ENCODE measurements around the gene GON7.
"Not testable (repeated sequence)": the region's sequence is repeated elsewhere in the genome, so short reads cannot be mapped to it uniquely, and the experiment has no call there.

The GON7 gene

GRCh38 chr14:93163564-93163963, 43.3 kb downstream of the GON7 start:
- Histone ChIP-seq H3K4me1 (ENCODE audit: insufficient read depth, low read length) (no peaks in the 10 kb centered on the region), H3K4me3 (ENCODE audit: low read depth in 1 of 2, low read length in 2 of 2) (no peak overlapping the region), H3K36me3 (ENCODE audit: insufficient read depth, low read length) (no peaks in the 10 kb centered on the region), H4K20me1 (ENCODE audit: insufficient read depth, low read length) (no peaks in the 10 kb centered on the region), H3K27me3 (ENCODE audit: insufficient read depth, low read length, poor library complexity) (no peaks in the 10 kb centered on the region), H3K79me2 (ENCODE audit: insufficient read depth, low read length) (no peaks in the 10 kb centered on the region), H3K4me2 (ENCODE audit: insufficient read depth, low read length) (no peak overlapping the region), H3K9ac (ENCODE audit: low read depth, low read length) (no peak overlapping the region), H3K27ac (ENCODE audit: low read length) (no peak overlapping the region), H3K9me3 (ENCODE audit: insufficient read depth, low read length, severe bottlenecking) (no peaks in the 10 kb centered on the region), H2AFZ (ENCODE audit: low read depth, low read length) (no peak overlapping the region)
- peak; percentile 22 for TF ChIP-seq CTCF (IDR thresholded peaks at IDR 0.05; ENCODE audit: borderline replicate concordance, extremely low read depth, low read length, poor library complexity, severe bottlenecking)
- no peak for TF ChIP-seq EZH2 (IDR thresholded peaks at IDR 0.05; ENCODE audit: borderline replicate concordance, low read depth, low read length, severe bottlenecking)
- ATAC-seq (ENCODE audit: insufficient read depth, low read depth) (no peak), DNase-seq (no peak)

GRCh38 chr14:93161411-93161940, 45.4 kb downstream of the GON7 start:
- Histone ChIP-seq H3K4me2 (ENCODE audit: insufficient read depth, low read length) (no peak overlapping the region), H3K36me3 (ENCODE audit: insufficient read depth, low read length) (no peaks in the 10 kb centered on the region), H3K4me3 (ENCODE audit: low read depth in 1 of 2, low read length in 2 of 2) (no peak overlapping the region), H3K4me1 (ENCODE audit: insufficient read depth, low read length) (no peaks in the 10 kb centered on the region), H3K79me2 (ENCODE audit: insufficient read depth, low read length) (no peaks in the 10 kb centered on the region), H3K27ac (ENCODE audit: low read length) (no peak overlapping the region), H3K27me3 (ENCODE audit: insufficient read depth, low read length, poor library complexity) (no peaks in the 10 kb centered on the region), H4K20me1 (ENCODE audit: insufficient read depth, low read length) (no peaks in the 10 kb centered on the region), H3K9ac (ENCODE audit: low read depth, low read length) (no peak overlapping the region), H3K9me3 (ENCODE audit: insufficient read depth, low read length, severe bottlenecking) (no peaks in the 10 kb centered on the region), H2AFZ (ENCODE audit: low read depth, low read length) (peak overlapping the region; percentile 45; the same call in 1 of the 2 replicates)
- ATAC-seq (ENCODE audit: insufficient read depth, low read depth) (no peak), DNase-seq (no peak)
- TF ChIP-seq EZH2 (IDR thresholded peaks at IDR 0.05; ENCODE audit: borderline replicate concordance, low read depth, low read length, severe bottlenecking): no peak
- no peak for TF ChIP-seq CTCF (IDR thresholded peaks at IDR 0.05; ENCODE audit: borderline replicate concordance, extremely low read depth, low read length, poor library complexity, severe bottlenecking)

GRCh38 chr14:93160353-93160801, 46.5 kb downstream of the GON7 start:
- no peaks in the 10 kb centered on the region for H4K20me1 ChIP-seq (ENCODE audit: insufficient read depth, low read length)
- no peaks in the 10 kb centered on the region for H3K36me3 ChIP-seq (ENCODE audit: insufficient read depth, low read length)
- no peaks in the 10 kb centered on the region for H3K27me3 ChIP-seq (ENCODE audit: insufficient read depth, low read length, poor library complexity)
- no peaks in the 10 kb centered on the region for H3K79me2 ChIP-seq (ENCODE audit: insufficient read depth, low read length)
- DNase-seq: no peak
- no peak overlapping the region for H3K4me2 ChIP-seq (ENCODE audit: insufficient read depth, low read length)
- H2AFZ ChIP-seq (ENCODE audit: low read depth, low read length): no peak overlapping the region
- H3K9ac ChIP-seq (ENCODE audit: low read depth, low read length): no peak overlapping the region
- H3K27ac ChIP-seq (ENCODE audit: low read length): no peak overlapping the region
- TF ChIP-seq EZH2 (IDR thresholded peaks at IDR 0.05; ENCODE audit: borderline replicate concordance, low read depth, low read length, severe bottlenecking) (no peak), CTCF (IDR thresholded peaks at IDR 0.05; ENCODE audit: borderline replicate concordance, extremely low read depth, low read length, poor library complexity, severe bottlenecking) (peak; percentile 48)
- no peaks in the 10 kb centered on the region for H3K9me3 ChIP-seq (ENCODE audit: insufficient read depth, low read length, severe bottlenecking)
- no peaks in the 10 kb centered on the region for H3K4me1 ChIP-seq (ENCODE audit: insufficient read depth, low read length)
- no peak for ATAC-seq (ENCODE audit: insufficient read depth, low read depth)
- H3K4me3 ChIP-seq (ENCODE audit: low read depth in 1 of 2, low read length in 2 of 2): no peak overlapping the region

GRCh38 chr14:93159625-93160352, 47.1 kb downstream of the GON7 start:
- not testable (repeated sequence) for H3K27ac ChIP-seq (ENCODE audit: low read length); H3K36me3 ChIP-seq (ENCODE audit: insufficient read depth, low read length); H3K79me2 ChIP-seq (ENCODE audit: insufficient read depth, low read length); H4K20me1 ChIP-seq (ENCODE audit: insufficient read depth, low read length); H3K4me2 ChIP-seq (ENCODE audit: insufficient read depth, low read length); ATAC-seq (ENCODE audit: insufficient read depth, low read depth); H2AFZ ChIP-seq (ENCODE audit: low read depth, low read length); H3K9ac ChIP-seq (ENCODE audit: low read depth, low read length); H3K4me3 ChIP-seq (ENCODE audit: low read depth in 1 of 2, low read length in 2 of 2); H3K4me1 ChIP-seq (ENCODE audit: insufficient read depth, low read length); H3K27me3 ChIP-seq (ENCODE audit: insufficient read depth, low read length, poor library complexity); DNase-seq; H3K9me3 ChIP-seq (ENCODE audit: insufficient read depth, low read length, severe bottlenecking)

GRCh38 chr14:93158349-93158748, 48.5 kb downstream of the GON7 start:
- H3K4me3 ChIP-seq (ENCODE audit: low read depth in 1 of 2, low read length in 2 of 2); H3K9me3 ChIP-seq (ENCODE audit: insufficient read depth, low read length, severe bottlenecking); H3K27me3 ChIP-seq (ENCODE audit: insufficient read depth, low read length, poor library complexity); H2AFZ ChIP-seq (ENCODE audit: low read depth, low read length); DNase-seq; H3K4me2 ChIP-seq (ENCODE audit: insufficient read depth, low read length); H3K27ac ChIP-seq (ENCODE audit: low read length); H3K9ac ChIP-seq (ENCODE audit: low read depth, low read length); ATAC-seq (ENCODE audit: insufficient read depth, low read depth); H3K4me1 ChIP-seq (ENCODE audit: insufficient read depth, low read length); H3K36me3 ChIP-seq (ENCODE audit: insufficient read depth, low read length); H4K20me1 ChIP-seq (ENCODE audit: insufficient read depth, low read length); H3K79me2 ChIP-seq (ENCODE audit: insufficient read depth, low read length): not testable (repeated sequence)

All from DND-41 (cell line).